C4-2B (cell line): Measurements from ENCODE around the gene HYOU1.
A peak's percentile ranks its signal among the peaks of the same experiment; 100 is the strongest.

Experiments used
- H3K27ac ChIP-seq: fragments of 450-650 bp; 2 replicates; pipeline ENCODE4 v1.5.1; 2017
- ZFX ChIP-seq: fragments of 450-650 bp; IDR thresholded peaks from 2 replicates; pipeline ENCODE4 v1.6.1; 2017
- TF ChIP-seq, protein P1 (sequence below): fragments of 450-650 bp; conservative IDR thresholded peaks from 2 replicates; pipeline ENCODE4 v1.5.1; 2017; ENCODE audit warnings: mild to moderate bottlenecking

HYOU1 gene

DNA sequence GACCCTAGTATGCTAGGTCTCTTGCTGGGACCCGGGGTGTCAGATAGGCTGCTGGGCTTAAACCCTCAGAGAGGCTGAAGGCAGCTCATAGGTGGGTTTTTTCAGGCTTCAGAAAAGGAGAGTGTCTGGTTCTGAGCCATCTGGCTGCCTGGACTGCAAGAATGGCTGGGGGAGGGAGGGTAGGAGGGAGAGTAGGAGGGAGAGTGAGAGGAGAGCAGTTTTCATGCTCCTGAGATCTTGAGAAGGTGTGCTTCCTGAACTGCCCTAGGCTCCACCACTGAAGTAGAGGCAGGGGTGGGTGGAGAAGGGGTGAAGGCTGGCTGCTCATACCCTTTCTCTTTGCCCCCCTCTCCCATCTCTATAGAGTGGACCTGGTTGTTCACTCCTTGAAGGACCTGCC is 32.3 kb upstream of the HYOU1 start:
- TF ChIP-seq ZFX: no peak
- H3K27ac ChIP-seq: no peak overlapping the region

DNA sequence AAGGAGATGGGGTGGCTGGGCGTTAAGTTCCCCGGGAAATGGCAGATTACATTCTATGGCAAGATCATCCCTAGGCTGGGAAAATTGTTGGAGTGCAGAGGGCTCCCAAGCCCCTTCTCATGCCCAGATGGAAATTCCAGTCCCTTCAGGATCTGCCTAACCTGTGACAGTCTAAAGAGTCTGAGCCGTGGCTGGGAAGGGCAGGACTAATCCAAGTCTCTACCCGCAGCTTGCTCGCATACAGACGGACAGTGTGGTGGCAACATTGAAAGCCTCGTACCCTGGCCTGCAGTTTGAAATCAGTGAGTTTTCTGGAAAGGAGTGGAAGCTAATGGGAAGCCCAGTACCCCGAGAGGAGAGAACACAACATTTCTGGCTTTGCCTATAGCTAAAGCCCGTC is 31.4 kb upstream of the HYOU1 start:
- no peak overlapping the region; the same call in 1 of the 2 replicates for H3K27ac ChIP-seq
- TF ChIP-seq ZFX: no peak
- TF ChIP-seq, protein P1, sequence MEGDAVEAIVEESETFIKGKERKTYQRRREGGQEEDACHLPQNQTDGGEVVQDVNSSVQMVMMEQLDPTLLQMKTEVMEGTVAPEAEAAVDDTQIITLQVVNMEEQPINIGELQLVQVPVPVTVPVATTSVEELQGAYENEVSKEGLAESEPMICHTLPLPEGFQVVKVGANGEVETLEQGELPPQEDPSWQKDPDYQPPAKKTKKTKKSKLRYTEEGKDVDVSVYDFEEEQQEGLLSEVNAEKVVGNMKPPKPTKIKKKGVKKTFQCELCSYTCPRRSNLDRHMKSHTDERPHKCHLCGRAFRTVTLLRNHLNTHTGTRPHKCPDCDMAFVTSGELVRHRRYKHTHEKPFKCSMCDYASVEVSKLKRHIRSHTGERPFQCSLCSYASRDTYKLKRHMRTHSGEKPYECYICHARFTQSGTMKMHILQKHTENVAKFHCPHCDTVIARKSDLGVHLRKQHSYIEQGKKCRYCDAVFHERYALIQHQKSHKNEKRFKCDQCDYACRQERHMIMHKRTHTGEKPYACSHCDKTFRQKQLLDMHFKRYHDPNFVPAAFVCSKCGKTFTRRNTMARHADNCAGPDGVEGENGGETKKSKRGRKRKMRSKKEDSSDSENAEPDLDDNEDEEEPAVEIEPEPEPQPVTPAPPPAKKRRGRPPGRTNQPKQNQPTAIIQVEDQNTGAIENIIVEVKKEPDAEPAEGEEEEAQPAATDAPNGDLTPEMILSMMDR: no peak

DNA sequence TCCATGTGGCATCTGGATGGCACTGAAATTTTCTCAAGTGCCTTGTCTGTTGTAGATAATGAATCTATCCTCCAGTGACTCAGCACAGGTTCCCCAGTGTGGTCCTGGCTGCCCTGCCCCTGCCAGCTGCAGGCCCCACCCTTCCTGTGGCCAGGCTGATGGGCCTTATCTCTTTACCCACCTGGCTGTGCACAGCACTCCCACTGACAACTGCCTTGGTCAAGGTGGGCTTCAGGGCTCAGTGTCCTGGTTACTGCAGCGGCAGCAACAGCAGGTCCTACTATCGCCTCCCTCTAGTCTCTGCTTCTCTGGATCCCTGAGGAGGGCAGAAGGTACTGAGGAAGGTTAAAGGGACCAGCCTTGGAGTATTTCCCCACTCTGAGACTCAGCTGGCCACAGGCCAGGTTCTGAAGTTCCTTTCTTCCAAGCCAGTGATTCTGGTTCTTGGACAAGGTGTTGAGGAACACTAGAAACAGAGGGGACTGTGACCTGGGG is 30.8 kb upstream of the HYOU1 start:
- TF ChIP-seq, protein P1: no peak
- no peak for TF ChIP-seq ZFX
- H3K27ac ChIP-seq: peak overlapping the region; percentile 1; the same call in 1 of the 2 replicates

DNA sequence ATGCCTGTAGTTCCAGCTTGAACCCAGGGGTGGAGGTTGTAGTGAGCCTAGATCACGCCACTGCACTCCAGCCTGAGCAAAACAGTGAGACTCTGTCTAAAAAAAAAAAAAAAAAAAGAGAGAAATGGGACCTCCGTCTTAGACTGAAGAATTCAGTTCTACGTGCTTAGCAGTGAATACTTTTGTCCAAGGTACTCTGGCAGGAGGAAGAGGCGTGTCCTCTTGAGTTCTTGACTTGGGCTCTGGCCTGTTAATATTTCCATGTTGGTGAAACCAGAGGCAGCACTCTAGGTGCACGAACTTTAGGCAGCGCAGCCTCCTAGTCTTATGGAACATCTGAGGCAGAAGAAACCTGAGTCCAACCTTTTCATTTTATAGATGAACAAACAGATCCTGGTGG is 30.1 kb upstream of the HYOU1 start:
- no peak overlapping the region for H3K27ac ChIP-seq
- no peak for TF ChIP-seq ZFX
- TF ChIP-seq, protein P1: no peak

DNA sequence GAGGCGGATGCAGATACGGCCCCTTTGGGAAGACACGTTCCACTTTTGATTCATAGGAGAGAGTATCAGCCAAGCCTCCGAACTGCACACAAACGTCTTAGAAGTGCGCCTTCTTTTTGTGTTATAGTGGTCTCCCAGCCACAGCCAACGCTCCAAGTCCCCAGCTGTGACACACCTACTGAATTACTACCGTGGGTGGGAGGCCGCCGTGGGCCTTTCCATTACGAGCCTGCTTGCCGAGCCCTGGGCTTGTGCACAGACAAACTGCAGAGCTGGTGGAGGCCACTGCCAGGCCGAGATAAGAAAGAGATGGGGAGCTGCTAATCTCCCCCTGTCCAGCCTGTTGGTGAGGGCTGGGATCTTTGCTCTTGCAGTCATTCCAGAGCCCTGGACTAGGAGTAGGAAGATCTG is 28.4 kb upstream of the HYOU1 start:
- no peak for TF ChIP-seq ZFX
- TF ChIP-seq, protein P1: no peak
- peak overlapping the region; percentile 85 for H3K27ac ChIP-seq

DNA sequence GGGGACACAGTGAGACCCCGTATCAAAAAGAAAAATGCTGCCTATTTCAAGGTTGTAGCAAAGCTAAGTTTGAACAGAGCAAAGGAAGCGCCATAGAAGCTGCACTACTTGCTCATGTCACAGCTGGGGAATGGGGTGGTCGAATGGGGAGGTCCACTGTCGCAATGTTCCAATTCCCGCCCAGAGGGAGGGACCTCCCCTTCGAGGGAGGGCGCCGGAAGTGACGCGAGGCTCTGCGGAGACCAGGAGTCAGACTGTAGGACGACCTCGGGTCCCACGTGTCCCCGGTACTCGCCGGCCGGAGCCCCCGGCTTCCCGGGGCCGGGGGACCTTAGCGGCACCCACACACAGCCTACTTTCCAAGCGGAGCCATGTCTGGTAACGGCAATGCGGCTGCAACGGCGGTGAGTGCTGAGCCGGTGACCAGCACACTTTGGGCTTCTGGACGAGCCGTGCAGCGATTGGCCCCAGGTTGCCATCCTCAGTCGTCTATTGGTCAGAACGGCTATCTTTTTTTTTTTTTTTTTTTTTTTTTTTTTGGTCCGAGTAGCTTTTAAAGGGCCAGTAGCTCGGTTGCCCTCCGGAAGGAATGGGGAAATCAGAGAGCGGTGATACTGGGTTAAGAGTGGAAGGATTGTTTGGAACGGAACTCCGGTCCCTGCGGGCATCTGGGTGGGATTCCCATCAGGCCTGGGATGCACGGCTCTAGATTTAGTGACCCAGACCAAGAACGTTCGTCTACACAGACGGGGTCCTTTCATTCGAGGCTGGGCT is 27.8 kb upstream of the HYOU1 start, which contains the start of gene HMBS:
Gene HMBS, plus strand, starts transcription at position 219 of the 774 bp plus-strand sequence. Its CDS starts 153 bp downstream, at position 372.
- peak within 1 kb of the TSS; percentile 85 for H3K27ac ChIP-seq

DNA sequence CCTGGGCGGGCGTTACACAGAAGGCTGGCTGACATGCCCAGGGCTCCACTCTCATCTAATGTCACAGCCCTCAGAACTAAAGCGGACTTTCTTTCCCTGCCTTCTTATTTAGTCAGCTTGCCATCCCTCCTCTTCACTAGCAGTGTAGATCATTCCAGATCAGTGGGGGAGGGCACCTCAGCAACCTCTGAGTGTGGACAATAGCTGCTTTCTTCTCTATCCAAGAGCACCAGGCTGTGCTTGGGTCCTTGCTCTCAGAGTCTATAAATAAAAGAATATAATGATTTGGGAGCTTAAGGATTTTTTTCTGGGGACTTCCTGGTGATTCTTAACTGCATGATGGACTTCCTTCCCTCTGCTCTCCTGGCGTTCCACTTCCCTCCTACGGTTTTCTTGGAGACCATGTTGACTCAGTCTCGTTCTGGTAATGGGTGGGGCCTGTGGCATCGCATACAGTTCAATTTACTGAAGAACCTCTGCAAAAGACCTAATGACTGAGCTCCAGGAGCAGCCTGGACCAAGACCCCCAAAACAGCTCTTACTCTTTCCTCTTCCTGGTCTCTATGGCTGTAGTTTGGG is 24.8 kb upstream of the HYOU1 start:
- TF ChIP-seq ZFX: no peak
- TF ChIP-seq, protein P1: no peak
- no peak overlapping the region for H3K27ac ChIP-seq

More for the DNA sequence above, 27.8 kb upstream of the HYOU1 start, which contains the start of gene HMBS:
- TF ChIP-seq, protein P1: no peak
- no peak for TF ChIP-seq ZFX
